ENCODE measurements around the gene FAM53B. TPM values are rescaled to one million over a fixed set of nuclear protein-coding genes. Genes with fewer than 3 reads are reported as not detected.

The FAM53B gene
- 8.8 to 12.5 TPM (median 12.2 TPM) in 5 replicates for total RNA-seq (2022; extraction: Qiagen RNA extraction)

GRCh38 chr10:124744102-124745050, at the start of gene FAM53B:
TSS of gene FAM53B (minus strand) at chr10:124744378. CDS start at chr10:124706713, 37,665 bp downstream.

GRCh38 chr10:124791547-124792348, 47.6 kb upstream of the FAM53B start, which contains the start of gene EEF1AKMT2:
TSS of gene EEF1AKMT2 (minus strand) at chr10:124791887. CDS start at chr10:124791833, 54 bp downstream.

Other genes starting within 250 kb of the FAM53B start
- 14.1 to 20.1 TPM (median 16.8 TPM) in 5 replicates for gene EEF1AKMT2, start 47.5 kb upstream of the FAM53B start, total RNA-seq (2022; extraction: Qiagen RNA extraction)
- 14.6 to 16.1 TPM (median 14.9 TPM) in 5 replicates for gene ABRAXAS2, start 57.4 kb upstream of the FAM53B start, total RNA-seq (2022; extraction: Qiagen RNA extraction)
- gene ZRANB1, start 197.7 kb upstream of the FAM53B start, total RNA-seq (2022; extraction: Qiagen RNA extraction) = 7.5 to 9.3 TPM (median 8.9 TPM) in 5 replicates

All from A549 treated with Mapracorat at 1 μM for 4 hours (cell line).